Stimulated activated CD8-positive, alpha-beta memory T cell treated with anti-CD3 and anti-CD28 coated beads, Interleukin-15, amount 100 ng/mL, for 48 hours (primary cell): Measurements from ENCODE around the gene PGAM5.
"Not testable (repeated sequence)": the region's sequence is repeated elsewhere in the genome, so short reads cannot be mapped to it uniquely, and the experiment has no call there.

Experiments
- DNase-seq, 2 donors: peaks; one replicate each; pipeline ENCODE4 v3.0.0-alpha.2; 2020; ENCODE audit warnings: low read depth in 2 of 2

The PGAM5 gene

DNA sequence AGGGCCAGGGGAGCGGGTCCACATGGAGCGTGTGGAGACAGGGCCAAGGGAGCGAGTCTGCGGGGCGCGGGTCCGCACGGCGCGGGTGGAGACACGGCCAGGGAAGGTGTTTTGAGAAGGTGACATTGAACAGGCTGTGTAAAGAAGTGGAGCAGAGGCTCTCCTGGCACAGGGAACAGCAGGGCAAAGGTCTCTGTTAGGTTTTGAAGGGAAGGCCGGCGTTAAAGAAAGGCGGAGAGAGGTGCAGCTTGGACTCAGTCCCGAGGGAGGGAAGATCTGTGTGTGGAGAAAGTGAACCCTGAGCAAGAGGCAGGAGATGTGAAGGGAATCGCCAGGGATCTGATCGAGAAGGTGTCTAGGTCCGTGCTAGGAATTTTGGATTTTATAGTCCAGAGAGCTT lies 21.4 kb upstream of the PGAM5 start:
- DNase-seq: no peak

DNA sequence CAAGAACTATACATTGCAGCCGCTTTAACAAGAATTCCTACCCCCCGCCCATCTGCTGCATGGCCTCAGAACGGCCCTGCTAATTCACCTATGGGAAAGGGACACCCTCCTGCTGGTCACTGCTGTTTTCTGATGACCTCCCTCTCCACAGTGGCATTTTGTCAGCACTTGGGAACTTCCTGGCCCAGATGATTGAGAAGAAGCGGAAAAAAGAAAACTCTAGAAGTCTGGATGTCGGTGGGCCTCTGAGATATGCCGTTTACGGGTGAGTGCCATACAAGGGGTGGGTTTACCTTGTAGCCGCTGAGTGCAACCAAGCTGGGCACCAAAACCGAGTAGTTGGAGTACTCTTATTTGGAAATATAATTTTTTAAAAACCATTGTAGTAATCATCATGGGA lies 20.5 kb upstream of the PGAM5 start:
- DNase-seq: no peak

DNA sequence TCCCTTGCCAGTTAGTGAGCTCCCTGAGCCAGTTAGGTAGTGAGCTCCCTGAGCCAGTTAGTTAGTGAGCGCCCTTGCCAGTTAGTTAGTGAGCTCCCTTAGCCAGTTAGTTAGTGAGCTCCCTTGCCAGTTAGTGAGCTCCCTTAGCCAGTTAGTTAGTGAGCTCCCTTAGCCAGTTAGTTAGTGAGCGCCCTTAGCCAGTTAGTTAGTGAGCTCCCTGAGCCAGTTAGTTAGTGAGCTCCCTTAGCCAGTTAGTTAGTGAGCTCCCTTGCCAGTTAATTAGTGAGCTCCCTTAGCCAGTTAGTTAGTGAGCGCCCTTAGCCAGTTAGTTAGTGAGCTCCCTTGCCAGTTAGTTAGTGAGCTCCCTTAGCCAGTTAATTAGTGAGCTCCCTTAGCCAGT lies 18.6 kb upstream of the PGAM5 start:
- not testable (repeated sequence) for DNase-seq

DNA sequence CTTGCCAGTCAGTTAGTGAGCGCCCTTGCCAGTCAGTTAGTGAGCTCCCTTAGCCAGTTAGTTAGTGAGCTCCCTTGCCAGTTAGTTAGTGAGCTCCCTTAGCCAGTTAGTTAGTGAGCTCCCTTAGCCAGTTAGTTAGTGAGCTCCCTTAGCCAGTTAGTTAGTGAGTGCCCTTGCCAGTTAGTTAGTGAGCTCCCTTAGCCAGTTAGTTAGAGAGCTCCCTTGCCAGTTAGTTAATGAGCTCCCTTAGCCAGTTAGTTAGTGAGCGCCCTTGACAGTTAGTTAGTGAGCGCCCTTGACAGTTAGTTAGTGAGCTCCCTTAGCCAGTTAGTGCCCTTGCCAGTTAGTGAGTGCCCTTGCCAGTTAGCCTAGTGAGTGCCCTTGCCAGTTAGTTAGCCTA lies 15.8 kb upstream of the PGAM5 start:
- DNase-seq: not testable (repeated sequence)

DNA sequence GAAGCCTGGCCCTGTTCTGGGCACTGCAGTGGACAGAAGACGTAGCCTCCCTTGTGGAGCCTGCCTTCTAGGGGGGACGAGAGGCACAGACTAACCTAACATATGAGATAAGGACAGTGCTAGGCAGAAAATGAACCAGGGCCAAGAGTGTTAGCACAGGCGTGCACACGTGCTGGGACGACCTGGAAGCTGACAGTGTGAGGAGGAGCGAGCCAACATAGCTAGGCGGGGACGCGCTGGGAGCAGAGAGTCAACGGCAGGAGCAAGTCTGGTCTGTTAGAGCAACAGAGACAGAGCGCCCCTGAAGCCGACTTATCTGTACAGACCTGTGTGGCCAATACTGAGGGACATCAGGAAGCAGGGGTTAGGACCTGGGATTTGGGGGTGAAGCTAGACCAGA lies 15.2 kb upstream of the PGAM5 start:
- DNase-seq: no peak

DNA sequence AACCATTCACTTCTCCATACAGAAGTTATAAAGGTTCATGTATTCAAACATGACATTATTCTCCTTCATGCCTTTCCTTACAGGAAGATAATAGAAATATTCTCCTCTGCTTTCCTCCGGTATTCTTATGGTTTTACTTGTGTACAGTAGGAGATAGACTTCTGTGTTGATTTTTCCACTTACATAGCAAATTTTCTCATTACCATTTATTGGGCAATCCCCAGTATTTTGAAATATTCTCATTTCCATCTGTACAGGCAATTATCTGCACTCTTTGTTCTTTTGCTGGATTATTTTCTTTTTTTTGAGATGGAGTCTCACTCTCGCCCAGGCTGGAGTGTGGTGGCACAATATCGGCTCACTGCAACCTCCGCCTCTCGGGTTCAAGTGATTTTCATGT lies 12.3 kb upstream of the PGAM5 start:
- DNase-seq: no peak

DNA sequence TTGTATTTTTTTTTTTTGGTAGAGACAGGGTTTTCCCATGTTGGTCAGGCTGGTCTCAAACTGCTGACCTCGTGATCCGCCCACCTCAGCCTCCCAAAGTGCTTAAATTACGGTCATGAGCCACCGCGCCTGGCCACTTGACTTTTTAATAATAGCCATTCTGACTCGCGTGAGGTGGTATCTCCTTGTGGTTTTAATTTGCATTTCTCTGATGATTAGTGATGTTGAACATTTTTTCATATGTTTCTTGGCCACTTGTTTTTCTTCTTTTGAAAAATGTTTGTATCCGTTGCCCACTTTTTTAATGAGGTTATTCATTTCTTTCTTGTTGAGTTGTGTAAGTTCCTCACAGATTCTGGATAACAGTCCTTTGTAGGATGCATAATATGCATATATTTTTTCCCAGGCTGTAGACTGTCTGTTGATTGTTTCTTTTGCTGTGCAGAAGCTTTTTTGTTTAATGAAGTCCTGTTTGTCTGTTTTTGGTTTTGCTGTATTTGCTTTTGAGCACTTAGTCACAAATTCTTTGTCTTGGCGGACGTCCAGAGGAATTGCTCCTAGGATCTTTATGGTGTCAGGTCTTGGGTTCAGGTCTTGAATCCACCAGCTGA lies 10.3 kb upstream of the PGAM5 start:
- no peak for DNase-seq

DNA sequence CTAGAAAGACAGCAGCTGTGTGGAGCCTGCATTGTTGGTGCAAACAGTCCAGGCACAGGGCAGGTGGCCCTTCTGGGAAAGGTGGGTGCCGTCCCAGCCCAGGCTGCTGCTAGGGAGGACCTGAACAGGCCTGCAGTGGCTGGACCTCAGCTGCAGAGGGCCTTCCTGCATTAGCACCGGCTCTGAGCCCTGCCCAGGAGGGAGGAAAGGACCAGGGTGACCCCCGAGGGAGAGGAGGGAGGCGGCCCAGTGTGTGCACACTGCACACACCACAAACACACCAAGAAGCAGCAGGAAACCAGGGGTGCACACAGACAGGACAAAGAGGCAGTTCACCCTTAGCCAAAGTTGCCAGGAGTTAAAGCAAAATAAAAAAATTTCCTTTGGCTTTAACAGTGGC lies 8.0 kb upstream of the PGAM5 start:
- DNase-seq: no peak

DNA sequence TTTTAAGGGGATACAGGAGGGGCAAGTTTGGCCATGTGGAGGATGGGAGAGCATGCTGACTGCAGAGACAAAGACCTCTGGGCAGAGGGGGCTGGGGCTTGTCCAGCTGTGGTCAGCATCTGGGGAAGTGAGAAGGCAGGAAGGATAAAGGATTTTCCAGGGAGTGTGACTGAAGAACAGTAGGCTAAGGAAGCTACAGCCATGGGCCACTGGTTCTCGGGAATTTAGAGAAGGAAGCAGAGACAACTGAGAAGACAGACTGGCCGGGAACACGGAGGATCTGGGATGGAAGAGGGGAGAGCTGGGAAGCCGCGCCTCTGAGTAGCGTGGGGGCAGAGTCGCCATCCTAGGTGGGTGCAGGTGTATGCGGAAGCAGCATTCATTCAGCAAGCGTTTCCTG lies 7.0 kb upstream of the PGAM5 start:
- DNase-seq: no peak

DNA sequence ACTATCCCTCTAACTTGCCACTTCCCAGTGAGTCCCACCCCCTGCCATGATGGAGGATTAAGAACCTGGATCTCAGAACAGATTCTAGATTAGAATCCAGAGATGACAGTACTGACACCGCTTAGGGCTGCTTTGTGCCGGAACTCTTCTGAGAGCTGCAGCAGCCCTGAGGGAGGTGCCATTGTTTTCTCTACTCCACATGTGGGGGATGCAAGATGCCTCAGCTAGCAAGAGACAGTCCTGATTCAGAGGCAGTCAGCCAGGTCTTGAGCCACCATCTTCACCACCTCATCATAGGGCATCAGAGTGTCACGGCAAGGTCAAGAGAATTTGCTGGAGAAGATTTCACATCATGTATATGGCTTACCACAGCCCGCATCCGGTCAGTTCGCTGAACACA lies 3.4 kb upstream of the PGAM5 start:
- no peak for DNase-seq

DNA sequence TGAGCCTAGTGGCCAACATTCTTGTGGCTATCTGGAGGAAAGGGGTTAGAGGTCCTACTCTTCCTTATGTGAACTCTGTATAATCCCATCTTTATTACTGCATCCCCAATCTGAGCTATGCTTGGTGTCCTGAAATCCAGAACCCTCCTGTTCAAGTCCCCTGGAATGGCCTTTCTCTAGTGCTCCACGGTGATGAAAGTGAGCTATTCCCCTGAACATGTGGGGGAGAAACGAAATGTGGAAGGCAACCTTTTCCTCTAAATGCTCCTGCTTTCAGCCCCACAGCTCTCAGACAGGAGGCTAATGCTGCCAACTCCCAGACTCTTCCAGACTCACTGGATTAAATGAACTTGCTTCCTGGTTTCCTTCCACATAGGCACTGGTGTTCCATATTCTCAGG lies 2.5 kb upstream of the PGAM5 start:
- DNase-seq: no peak

DNA sequence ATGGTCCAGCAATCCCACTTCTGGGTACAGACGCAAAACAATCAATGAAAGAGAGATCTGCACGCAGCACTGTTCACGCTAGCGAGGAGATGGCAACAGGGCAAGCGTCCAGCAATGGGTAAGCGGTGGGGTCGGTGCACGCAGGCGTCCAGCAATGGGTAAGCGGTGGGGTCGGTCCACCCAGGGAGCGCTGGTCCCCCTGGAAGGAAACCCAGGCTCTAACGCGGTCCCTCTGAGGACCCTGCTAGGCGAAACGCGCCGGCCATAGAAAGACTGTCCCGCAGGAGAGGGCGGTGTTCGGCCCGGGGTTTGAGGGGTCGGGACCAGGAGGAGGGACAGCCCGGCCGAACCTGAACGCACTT lies 618 bp upstream of the PGAM5 start:
- DNase-seq: no peak

DNA sequence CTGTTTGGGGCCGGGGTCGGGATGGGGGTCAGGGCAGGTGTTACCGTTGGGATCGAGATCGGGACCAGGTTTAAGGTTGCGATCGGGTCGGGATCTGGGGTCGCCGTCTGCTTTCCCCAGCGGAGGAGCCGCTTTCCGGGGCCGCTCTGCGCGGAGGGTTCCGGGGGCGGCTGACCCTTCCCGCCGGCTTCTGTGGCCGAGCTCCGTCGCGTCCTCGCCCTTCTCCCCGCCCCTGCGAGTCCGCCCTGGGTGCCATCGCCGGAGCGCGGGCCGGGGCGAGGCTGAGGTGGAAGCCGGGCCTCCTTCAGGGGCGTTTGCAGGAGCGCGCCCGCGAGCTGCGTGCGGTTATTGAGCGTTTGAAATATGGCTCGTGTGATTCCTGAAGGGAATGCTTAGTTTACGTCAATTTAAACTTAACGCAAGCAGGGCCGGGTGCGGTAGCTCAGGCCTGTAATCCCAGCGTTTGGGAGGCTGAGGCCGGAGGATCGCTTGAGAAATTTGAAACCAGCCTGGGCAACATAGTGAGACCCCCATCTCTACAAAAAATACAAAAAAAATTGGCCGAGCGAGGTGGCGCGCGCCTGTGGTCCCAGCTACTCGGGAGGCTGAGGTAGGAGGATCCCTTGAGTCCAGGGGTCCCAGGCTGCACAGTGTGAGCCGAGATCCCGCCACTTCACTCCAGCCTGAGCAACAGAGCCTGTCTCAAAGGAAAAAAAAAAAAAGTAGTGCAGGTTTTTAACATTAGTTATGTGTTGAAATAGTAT lies 620 bp downstream of the PGAM5 start:
- peak; percentile 15 to 16 for DNase-seq

DNA sequence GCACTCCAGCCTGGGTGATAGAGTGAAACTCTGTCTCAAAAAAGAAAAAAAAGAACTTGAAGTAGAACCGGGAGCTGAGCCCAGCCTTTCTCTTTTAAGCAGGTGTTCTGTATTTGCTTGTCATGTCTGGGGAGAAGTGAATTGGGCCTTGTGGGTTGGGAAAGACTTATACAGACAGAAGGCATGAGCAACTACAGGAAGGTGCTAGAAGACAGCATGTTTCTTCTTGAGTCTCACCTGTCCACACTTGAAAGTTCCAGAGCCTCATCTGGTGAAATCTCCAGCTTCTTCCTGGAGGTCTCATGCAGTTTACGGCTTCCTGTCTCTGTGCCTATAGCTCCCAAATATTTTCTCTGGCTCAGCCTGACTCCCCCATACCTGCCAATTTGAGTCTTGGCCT lies 2.5 kb downstream of the PGAM5 start:
- no peak for DNase-seq

DNA sequence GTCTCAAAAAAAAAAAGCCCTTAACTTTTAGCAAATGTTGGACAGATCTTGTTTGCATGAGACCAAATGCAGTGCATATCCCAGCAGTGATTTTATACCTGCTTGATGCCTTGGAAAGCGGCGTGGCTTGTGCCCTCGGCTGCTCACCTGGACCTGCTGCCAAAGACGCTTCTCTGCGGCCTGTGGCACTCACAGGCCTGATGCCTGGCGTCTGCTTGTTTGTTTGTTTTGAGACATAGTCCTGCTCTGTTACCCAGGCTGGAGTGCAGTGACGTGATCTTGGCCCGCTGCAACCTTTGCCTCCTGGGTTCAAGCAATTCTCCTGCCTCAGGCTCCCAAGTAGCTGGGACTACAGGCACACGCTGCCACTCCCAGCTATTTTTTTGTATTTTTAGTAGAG lies 5.2 kb downstream of the PGAM5 start:
- no peak for DNase-seq

DNA sequence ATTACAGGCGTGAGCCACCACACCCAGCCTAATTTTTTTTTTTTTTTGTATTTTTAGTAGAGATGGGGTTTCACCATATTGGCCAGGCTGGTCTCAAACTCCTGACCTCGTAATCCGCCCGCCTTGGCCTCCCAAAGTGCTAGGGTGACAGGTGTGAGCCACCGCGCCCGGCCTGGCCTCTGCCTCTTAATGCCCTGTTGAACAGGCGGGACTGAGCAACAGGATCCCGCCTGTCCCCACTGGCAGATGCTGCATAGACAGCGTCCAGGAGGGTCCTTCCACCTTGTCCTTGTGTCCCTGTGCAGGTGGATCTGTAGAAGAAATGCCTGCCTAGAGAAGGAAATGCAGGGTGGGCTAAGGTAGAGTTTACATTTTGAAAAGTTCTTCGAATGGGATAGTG lies 5.7 kb downstream of the PGAM5 start:
- no peak for DNase-seq

DNA sequence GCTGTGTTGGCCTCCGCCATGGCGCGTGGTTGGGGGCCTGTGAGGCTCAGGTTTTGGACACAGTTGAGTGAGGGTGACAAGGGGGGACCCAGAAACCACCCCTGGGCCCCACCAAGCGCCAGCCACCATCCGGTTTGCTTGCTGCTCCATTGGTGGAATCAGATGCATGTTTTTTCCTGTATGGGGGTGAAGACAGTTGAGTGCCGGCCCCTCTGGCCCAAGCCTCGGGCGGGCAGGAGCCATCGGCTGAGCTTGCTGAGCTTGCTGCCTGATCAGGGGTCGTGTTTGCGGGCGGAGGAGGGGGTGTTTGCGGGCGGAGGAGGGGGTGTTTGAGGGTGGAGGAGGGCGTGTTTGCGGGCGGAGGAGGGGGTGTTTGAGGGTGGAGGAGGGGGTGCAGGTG lies 6.4 kb downstream of the PGAM5 start:
- no peak for DNase-seq

DNA sequence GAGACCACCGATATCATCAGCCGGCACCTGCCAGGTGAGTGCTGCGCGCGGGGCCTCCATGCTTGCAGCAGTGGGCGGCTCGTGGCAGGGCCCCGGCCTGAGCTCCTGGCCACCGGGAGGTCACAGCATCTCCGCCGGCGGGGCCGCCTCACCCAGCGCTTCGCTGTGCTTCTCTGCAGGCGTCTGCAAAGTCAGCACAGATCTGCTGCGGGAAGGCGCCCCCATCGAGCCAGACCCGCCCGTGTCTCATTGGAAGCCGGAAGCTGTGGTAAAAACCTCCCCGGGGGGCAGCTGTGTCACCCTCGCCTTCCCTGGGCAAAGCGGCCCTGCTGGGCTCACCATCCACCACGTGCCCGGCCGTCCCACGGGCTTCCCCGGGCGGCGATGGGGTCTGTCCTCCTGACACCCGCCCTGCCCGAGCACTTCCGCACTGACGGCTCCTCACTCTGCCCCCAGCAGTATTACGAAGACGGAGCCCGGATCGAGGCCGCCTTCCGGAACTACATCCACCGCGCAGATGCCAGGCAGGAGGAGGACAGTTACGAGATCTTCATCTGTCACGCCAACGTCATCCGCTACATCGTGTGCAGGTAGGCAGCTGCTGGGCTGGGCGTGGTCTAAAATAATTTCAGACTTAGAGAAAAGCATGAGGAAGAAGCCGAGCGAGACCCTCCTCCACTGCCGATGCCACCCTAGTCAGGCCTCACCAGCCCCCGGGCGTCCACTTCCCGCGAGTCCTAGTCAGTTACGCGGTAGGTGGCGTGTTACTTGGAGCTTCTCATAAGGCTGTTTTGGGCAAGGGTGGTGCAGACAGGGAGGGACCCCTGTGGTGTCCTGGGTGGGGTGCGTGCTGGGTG lies 7.1 kb downstream of the PGAM5 start:
- no peak for DNase-seq

DNA sequence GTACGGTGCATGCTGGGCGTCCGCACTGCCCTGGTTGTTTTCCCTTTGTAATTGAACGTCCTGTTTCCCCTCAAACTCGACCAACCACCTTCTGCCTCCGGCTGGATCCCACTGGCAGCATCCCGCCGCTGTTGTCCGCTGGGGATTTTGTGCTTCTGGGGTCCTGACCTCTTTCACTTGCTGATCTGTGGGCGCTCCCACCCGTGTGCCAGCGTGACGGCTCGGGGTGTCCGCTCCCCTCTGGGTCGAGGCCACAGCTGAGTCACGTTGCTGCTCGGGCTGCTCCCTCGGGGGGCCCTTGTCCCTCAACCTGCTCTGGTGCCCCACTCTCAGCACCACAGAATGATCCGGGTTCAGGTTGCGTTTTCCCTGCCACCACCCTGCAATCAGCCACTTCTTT lies 8.0 kb downstream of the PGAM5 start:
- DNase-seq: no peak

DNA sequence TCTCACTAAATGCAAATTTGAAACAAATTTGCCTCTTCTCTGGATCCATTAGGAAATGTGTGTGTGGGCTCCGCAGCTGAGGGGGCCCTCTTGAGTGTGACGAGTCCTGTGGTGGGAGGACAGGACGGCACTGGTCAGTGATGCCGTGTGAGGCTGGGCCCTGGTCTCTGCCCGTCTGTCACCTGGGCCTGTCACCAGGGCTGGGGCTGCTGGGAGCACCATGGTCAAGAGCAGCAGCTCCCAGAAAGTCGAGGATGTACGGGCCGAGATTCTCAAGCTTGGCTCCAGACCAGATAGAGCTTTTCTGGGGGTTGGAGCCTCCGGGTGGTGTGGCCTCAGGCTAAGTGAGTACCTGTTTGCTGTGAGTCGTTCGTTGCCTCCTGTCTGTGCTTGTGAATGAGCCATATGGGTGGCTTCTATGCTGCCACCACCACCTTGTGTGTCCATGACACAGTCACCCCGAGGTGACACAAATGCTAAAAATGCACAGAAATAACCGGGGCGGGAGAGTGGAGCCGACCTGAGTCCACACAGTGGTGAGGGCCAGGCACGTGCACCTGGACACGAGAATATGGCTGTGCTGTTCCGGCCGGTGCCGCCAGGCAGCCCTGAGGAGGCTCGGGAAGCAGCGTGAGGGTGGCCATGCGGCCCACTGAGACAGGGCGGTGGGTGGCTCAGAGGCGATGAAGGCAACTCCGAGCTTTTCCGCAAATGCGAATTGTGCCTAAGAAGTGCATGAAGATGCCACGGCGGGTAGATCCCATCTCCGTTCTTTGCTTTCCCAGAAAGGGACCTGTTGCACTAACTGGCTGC lies 8.7 kb downstream of the PGAM5 start:
- no peak for DNase-seq

DNA sequence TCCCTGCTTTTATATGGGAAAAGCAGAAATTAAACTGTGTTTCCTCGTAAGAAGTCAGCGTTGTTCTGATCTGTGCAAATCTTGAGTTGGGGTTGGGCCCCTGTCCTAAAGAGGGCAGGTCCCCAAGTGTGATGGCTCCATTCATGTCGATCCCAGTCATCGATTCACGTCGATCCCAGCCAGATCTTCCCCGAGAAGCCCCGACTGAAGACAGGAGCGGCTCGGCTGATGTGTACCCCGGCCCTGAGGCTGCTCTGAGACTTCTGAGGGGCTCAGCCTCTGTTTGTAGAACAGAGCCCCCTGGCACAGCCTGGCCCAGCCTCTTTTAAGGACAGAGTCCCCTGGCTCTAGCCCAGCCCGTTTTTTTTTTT lies 9.3 kb downstream of the PGAM5 start:
- DNase-seq: no peak
